PC-9 (cell line): ENCODE results near the gene RTN4IP1. TPM values are rescaled to one million over a fixed set of nuclear protein-coding genes. Genes with fewer than 3 reads are reported as not detected.
A peak's percentile ranks its signal among the peaks of the same experiment; 100 is the strongest.
"Not testable (repeated sequence)": the region's sequence is repeated elsewhere in the genome, so short reads cannot be mapped to it uniquely, and the experiment has no call there.

ENCODE experiments used
- BruUV-seq: library from RNA; stranded (reverse); fragments of 400-500 nt; replicated peaks from 2 replicates; lab custom pipeline; 2021; lab: Mats Ljungman, UMichigan
- CTCF ChIA-PET: fragments of 300-600 bp; sonication (Branson Sonifier 250); formaldehyde crosslinking; loops from one replicate; lab custom pipeline; 2022; ENCODE audit warnings: antibody characterized with exemption; lab: Charles Lee
- POLR2A ChIA-PET: fragments of 300-600 bp; sonication (Branson Sonifier 250); formaldehyde crosslinking; loops from one replicate; lab custom pipeline; 2022; ENCODE audit warnings: antibody characterized with exemption; ENCODE audit not compliant: unreplicated experiment; lab: Charles Lee
- DNase-seq, 2 experiments: peaks; one replicate each; pipeline versions ENCODE4 v3.0.0 to v3.0.0-alpha.2; 2015 to 2022; ENCODE audit warnings: mixed read lengths in 1 of 2
- H2AFZ ChIP-seq: fragments of 200-600 bp; sonication (generic); 2 replicates; pipeline ENCODE4 v1.8.1; 2017; ENCODE audit warnings: antibody characterized with exemption
- H3F3A ChIP-seq: fragments of 200-600 bp; sonication (generic); 2 replicates; pipeline ENCODE4 v1.8.1; 2017; ENCODE audit warnings: antibody characterized with exemption, mild to moderate bottlenecking, low read depth; ENCODE audit not compliant: insufficient read depth
- H3K27ac ChIP-seq: fragments of 200-600 bp; sonication (generic); 2 replicates; pipeline ENCODE4 v1.6.1; 2016; ENCODE audit warnings: mixed run types
- H3K27me3 ChIP-seq: fragments of 200-600 bp; sonication (generic); 2 replicates; pipeline ENCODE4 v1.6.1; 2016; ENCODE audit warnings: low read depth, mixed run types; ENCODE audit not compliant: insufficient read depth
- H3K36me3 ChIP-seq: fragments of 200-600 bp; sonication (generic); 2 replicates; pipeline ENCODE4 v1.6.1; 2016; ENCODE audit warnings: low read depth, mixed run types
- H3K4me1 ChIP-seq: fragments of 200-600 bp; sonication (generic); replicated peaks from 2 replicates; pipeline ENCODE4 v1.6.1; 2016; ENCODE audit warnings: mixed run types; ENCODE audit not compliant: insufficient read depth
- H3K4me2 ChIP-seq: fragments of 200-600 bp; sonication (generic); 2 replicates; pipeline ENCODE4 v1.6.1; 2017; ENCODE audit warnings: mixed run types
- H3K4me3 ChIP-seq: fragments of 200-600 bp; sonication (generic); 2 replicates; pipeline ENCODE4 v1.6.1; 2016; ENCODE audit warnings: mixed run types
- H3K79me2 ChIP-seq: fragments of 200-600 bp; sonication (generic); 2 replicates; pipeline ENCODE4 v1.6.1; 2017; ENCODE audit warnings: low read depth, mixed run types
- H3K9me2 ChIP-seq: fragments of 200-600 bp; sonication (generic); 2 replicates; pipeline ENCODE4 v1.8.1; 2017; ENCODE audit warnings: mild to moderate bottlenecking; ENCODE audit not compliant: insufficient read depth
- H3K9me3 ChIP-seq: fragments of 200-600 bp; sonication (generic); 2 replicates; pipeline ENCODE4 v1.8.1; 2016; ENCODE audit warnings: low read depth; ENCODE audit not compliant: insufficient read depth
- H4K20me1 ChIP-seq: fragments of 200-600 bp; sonication (generic); 2 replicates; pipeline ENCODE4 v1.8.1; 2017; ENCODE audit not compliant: insufficient read depth
- EZH2 ChIP-seq: fragments of 200-600 bp; sonication (generic); IDR thresholded peaks from 2 replicates; pipeline ENCODE4 v1.8.0; 2017; ENCODE audit warnings: antibody characterized with exemption, low read depth
- intact Hi-C: fragments of 100-400 bp; cut with micrococcal nuclease; formaldehyde crosslinking; loops from one replicate; pipeline ENCODE4 v1.10.0; 2022; ENCODE audit not compliant: unreplicated experiment
- total RNA-seq: library from RNA; stranded (reverse); gene quantifications from 2 replicates; pipeline ENCODE4 v1.2.3, GENCODE V29; 2021
- TF ChIP-seq, protein P1 (sequence below): fragments of 200-600 bp; sonication (generic); conservative IDR thresholded peaks from 2 replicates; pipeline ENCODE4 v1.6.1; 2017; ENCODE audit warnings: mixed run types, antibody characterized with exemption, mild to moderate bottlenecking, moderate library complexity

RTN4IP1 gene
- total RNA-seq, 1 experiment from 2014 or later: 10.0 TPM

DNA sequence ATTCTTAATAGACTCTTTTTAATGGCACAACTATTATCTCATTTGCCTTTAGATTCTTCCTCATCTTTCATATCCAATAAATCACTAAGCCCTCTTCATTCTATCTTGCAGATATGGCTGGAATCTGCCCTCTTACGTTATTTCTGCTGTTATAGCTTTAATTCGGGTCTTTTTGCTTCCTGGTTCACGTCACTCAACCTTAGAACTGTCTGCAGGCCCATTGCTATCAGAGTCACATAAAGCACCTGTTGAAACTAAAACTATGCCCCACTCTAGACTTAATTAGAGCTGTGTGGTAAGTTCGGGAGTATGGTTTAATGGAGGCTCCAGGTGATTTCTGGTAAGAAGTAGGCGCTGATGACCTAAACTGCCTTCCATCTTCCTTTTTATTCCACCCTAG, 1.1 kb upstream of the RTN4IP1 start:
- no peaks in the 10 kb centered on the region; the same call in 1 of the 2 replicates for H3F3A ChIP-seq
- peaks cover 68% of the 10 kb centered on the region for H3K79me2 ChIP-seq
- peak overlapping the region; percentile 68 for H3K27ac ChIP-seq
- intact Hi-C loops: no loop called here
- H3K4me3 ChIP-seq: peak overlapping the region; percentile 96
- peak overlapping the region; percentile 90 for H2AFZ ChIP-seq
- ChIA-PET CTCF (no interaction called here), POLR2A (interaction anchor here (0.6 to 0.8 kb wide), 2 partner anchors 117 to 121 kb away, joined by 3 to 7 read pairs; no protein-coding TSS in a partner anchor)
- H3K9me2 ChIP-seq: no peaks in the 10 kb centered on the region
- H3K9me3 ChIP-seq: no peaks in the 10 kb centered on the region
- BruUV-seq: no TSS peak
- H3K4me1 ChIP-seq: peaks cover 10% of the 10 kb centered on the region
- DNase-seq: no peak
- peaks cover 3% of the 10 kb centered on the region; the same call in 1 of the 2 replicates for H4K20me1 ChIP-seq
- no peaks in the 10 kb centered on the region for H3K27me3 ChIP-seq
- TF ChIP-seq, protein P1, sequence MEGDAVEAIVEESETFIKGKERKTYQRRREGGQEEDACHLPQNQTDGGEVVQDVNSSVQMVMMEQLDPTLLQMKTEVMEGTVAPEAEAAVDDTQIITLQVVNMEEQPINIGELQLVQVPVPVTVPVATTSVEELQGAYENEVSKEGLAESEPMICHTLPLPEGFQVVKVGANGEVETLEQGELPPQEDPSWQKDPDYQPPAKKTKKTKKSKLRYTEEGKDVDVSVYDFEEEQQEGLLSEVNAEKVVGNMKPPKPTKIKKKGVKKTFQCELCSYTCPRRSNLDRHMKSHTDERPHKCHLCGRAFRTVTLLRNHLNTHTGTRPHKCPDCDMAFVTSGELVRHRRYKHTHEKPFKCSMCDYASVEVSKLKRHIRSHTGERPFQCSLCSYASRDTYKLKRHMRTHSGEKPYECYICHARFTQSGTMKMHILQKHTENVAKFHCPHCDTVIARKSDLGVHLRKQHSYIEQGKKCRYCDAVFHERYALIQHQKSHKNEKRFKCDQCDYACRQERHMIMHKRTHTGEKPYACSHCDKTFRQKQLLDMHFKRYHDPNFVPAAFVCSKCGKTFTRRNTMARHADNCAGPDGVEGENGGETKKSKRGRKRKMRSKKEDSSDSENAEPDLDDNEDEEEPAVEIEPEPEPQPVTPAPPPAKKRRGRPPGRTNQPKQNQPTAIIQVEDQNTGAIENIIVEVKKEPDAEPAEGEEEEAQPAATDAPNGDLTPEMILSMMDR: no peak
- no peak for TF ChIP-seq EZH2
- H3K4me2 ChIP-seq: peak overlapping the region; percentile 78
- no peaks in the 10 kb centered on the region for H3K36me3 ChIP-seq

DNA sequence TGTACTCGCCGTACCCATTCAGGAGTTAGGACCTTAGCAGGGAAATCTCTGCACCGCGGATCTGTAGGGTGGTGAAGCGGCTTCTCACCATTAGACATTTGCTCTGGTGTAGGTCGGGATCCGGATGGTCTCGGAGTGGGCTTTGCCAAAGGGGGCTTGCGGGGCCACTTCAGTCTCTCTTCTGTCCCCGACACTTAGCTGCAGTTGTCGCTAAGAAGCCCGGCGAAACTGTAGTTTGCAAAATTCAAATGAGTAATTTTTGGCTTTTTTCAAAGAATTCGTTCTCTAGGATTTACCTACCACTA, 513 bp upstream of the RTN4IP1 start:
- Histone ChIP-seq H3K9me3 (no peaks in the 10 kb centered on the region), H3K27ac (peak overlapping the region; percentile 68), H4K20me1 (peaks cover 3% of the 10 kb centered on the region; the same call in 1 of the 2 replicates), H3K4me2 (peak overlapping the region; percentile 78), H3K27me3 (no peaks in the 10 kb centered on the region), H3K36me3 (no peaks in the 10 kb centered on the region), H3K4me1 (peaks cover 10% of the 10 kb centered on the region), H3K9me2 (no peaks in the 10 kb centered on the region), H3F3A (no peaks in the 10 kb centered on the region; the same call in 1 of the 2 replicates), H3K4me3 (peak overlapping the region; percentile 96), H3K79me2 (peaks cover 63% of the 10 kb centered on the region), H2AFZ (peak overlapping the region; percentile 90)
- no peak for DNase-seq
- POLR2A ChIA-PET: interaction anchor here (0.6 kb wide), 1 partner anchor 118 kb away, joined by 3 read pairs; no protein-coding TSS in a partner anchor
- TF ChIP-seq EZH2: no peak
- TF ChIP-seq, protein P1: no peak
- TSS peak; percentile 68 for BruUV-seq
- CTCF ChIA-PET: no interaction called here
- intact Hi-C loops: loop anchor here (1.0 to 2.0 kb wide), 2 partner anchors 169 to 344 kb away; partner anchors contain the start of gene CD24

DNA sequence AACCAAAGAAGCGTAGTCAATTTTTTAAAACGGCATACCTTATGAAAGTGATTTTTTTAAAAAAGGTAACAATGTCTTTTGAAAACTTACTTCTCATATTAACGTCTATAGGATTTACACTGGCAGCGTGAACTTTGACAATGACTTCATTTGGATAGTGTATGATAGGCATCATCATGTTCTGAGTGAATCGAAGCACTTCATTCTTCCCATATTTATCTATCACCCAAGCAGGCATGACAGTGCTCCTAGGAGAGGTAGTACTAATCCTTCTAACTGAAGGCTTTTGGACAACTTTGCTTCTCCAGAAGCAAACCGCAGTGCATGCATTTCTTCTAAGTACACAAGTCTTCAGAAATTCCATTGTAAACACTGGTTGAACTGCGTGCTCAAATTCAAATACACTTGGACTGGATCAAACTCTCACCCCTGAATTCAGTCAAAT, 618 bp downstream of the RTN4IP1 start:
- BruUV-seq: no TSS peak
- TF ChIP-seq, protein P1: no peak
- TF ChIP-seq EZH2: no peak
- Histone ChIP-seq H3K79me2 (peaks cover 51% of the 10 kb centered on the region), H3K4me2 (peak overlapping the region; percentile 78), H4K20me1 (peaks cover 3% of the 10 kb centered on the region; the same call in 1 of the 2 replicates), H3K27ac (peak overlapping the region; percentile 68), H3K4me1 (peaks cover 10% of the 10 kb centered on the region), H3K27me3 (no peaks in the 10 kb centered on the region), H3K36me3 (no peaks in the 10 kb centered on the region), H3K4me3 (peak overlapping the region; percentile 96), H2AFZ (peak overlapping the region; percentile 90), H3K9me2 (no peaks in the 10 kb centered on the region), H3K9me3 (no peaks in the 10 kb centered on the region), H3F3A (no peaks in the 10 kb centered on the region; the same call in 1 of the 2 replicates)
- DNase-seq: peak in 1 of 2 experiments; percentile 50
- ChIA-PET POLR2A (no interaction called here), CTCF (no interaction called here)
- intact Hi-C loops: loop anchor here (1.0 to 2.0 kb wide), 2 partner anchors 170 to 346 kb away; partner anchors contain the start of gene CD24

DNA sequence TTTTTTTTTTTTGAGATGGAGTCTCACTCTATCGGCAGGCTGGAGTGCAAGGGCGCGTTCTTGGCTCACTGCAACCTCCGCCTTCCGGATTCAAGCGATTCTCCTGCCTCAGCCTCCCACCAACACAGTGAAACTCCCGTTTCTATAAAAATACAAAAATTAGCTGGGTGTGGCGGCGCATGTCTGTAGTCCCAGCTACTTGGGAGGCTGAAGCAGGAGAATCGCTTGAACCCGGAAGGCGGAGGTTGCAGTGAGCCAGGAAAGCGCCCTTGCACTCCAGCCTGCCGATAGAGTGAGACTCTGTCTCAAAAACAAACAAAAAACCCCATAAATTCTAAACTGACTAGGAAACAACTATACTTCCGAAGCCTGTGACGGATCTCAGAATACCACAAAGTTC, 1.5 kb downstream of the RTN4IP1 start:
- peak overlapping the region; percentile 78; the same call in 1 of the 2 replicates for H3K4me2 ChIP-seq
- DNase-seq, CTCF ChIA-PET, H3K36me3 ChIP-seq, H4K20me1 ChIP-seq, H3K27ac ChIP-seq, H3K9me3 ChIP-seq, BruUV-seq, H3K27me3 ChIP-seq, H3K4me3 ChIP-seq, H3F3A ChIP-seq, H2AFZ ChIP-seq, H3K4me1 ChIP-seq, H3K9me2 ChIP-seq, POLR2A ChIA-PET: not testable (repeated sequence)
- H3K79me2 ChIP-seq: peaks cover 42% of the 10 kb centered on the region
- intact Hi-C loops: loop anchor here (2.0 kb wide), 1 partner anchor 171 kb away; no protein-coding TSS in a partner anchor
